GM18858 (cell line): ENCODE results near the gene FXR1.
"Not testable (repeated sequence)": the region's sequence is repeated elsewhere in the genome, so short reads cannot be mapped to it uniquely, and the experiment has no call there.

ENCODE experiments used
- ATAC-seq: cut with Tn5 transposase; IDR thresholded peaks from one replicate; pipeline ENCODE4 v1.9.1; 2021; ENCODE audit not compliant: unreplicated experiment

FXR1 gene

GRCh38 chr3:180912304-180913296, at the start of gene FXR1:
Gene FXR1 (plus strand): TSS chr3:180912670. CDS start chr3:180912686, 16 bp downstream.
- ATAC-seq: peak; percentile 98

- no peak for ATAC-seq
Measured at GRCh38 chr3:180870008-180870699, 42.3 kb upstream of the FXR1 start.

GRCh38 chr3:180871901-180872300, 40.6 kb upstream of the FXR1 start:
- ATAC-seq: no peak

GRCh38 chr3:180872430-180872829, 40.0 kb upstream of the FXR1 start:
- ATAC-seq: not testable (repeated sequence)

- ATAC-seq: no peak
Measured at GRCh38 chr3:180875124-180875698, 37.3 kb upstream of the FXR1 start.

GRCh38 chr3:180881065-180881801, 31.2 kb upstream of the FXR1 start:
- no peak for ATAC-seq

GRCh38 chr3:180882115-180882514, 30.4 kb upstream of the FXR1 start:
- no peak for ATAC-seq

- ATAC-seq: no peak
Measured at GRCh38 chr3:180888992-180889560, 23.4 kb upstream of the FXR1 start.

GRCh38 chr3:180898572-180898971, 13.9 kb upstream of the FXR1 start:
- ATAC-seq: no peak

GRCh38 chr3:180909369-180910127, 2.9 kb upstream of the FXR1 start:
- ATAC-seq: no peak

GRCh38 chr3:180910823-180911222, 1.6 kb upstream of the FXR1 start:
- no peak for ATAC-seq

- peak; percentile 6 for ATAC-seq
Measured at GRCh38 chr3:180911876-180912303, 580 bp upstream of the FXR1 start.

GRCh38 chr3:180913581-180914404, 1.3 kb downstream of the FXR1 start:
- ATAC-seq: no peak

GRCh38 chr3:180918542-180918941, 6.1 kb downstream of the FXR1 start:
- ATAC-seq: peak; percentile 41

GRCh38 chr3:180922242-180922641, 9.8 kb downstream of the FXR1 start:
- ATAC-seq: no peak

GRCh38 chr3:180923561-180923960, 11.1 kb downstream of the FXR1 start:
- ATAC-seq: no peak

- ATAC-seq: no peak
Measured at GRCh38 chr3:180926526-180926925, 14.1 kb downstream of the FXR1 start.

- ATAC-seq: no peak
Measured at GRCh38 chr3:180929376-180929775, 16.9 kb downstream of the FXR1 start.

- ATAC-seq: no peak
Measured at GRCh38 chr3:180930526-180930925, 18.1 kb downstream of the FXR1 start.
